Calu3 (cell line): ENCODE results near the gene LIN7C. TPM values are rescaled to one million over a fixed set of nuclear protein-coding genes. Genes with fewer than 3 reads are reported as not detected.

ENCODE experiments used
- BruUV-seq: library from RNA; stranded (reverse); fragments of 400-500 nt; replicated peaks from 2 replicates; lab custom pipeline; 2021; lab: Mats Ljungman, UMichigan
- CTCF ChIA-PET: fragments of 300-600 bp; sonication (Branson Sonifier 250); formaldehyde crosslinking; loops from one replicate; lab custom pipeline; 2022; ENCODE audit warnings: antibody characterized with exemption; lab: Charles Lee
- DNase-seq: peaks from one replicate; pipeline ENCODE4 v3.0.0; 2022
- H3K27ac Mint-ChIP-seq: one replicate; pipeline ENCODE4 v1.8.0; 2022; ENCODE audit warnings: mixed read lengths; ENCODE audit not compliant: unreplicated experiment
- H3K27me3 Mint-ChIP-seq: one replicate; pipeline ENCODE4 v1.8.0; 2022; ENCODE audit warnings: mixed read lengths; ENCODE audit not compliant: unreplicated experiment
- H3K36me3 Mint-ChIP-seq: one replicate; pipeline ENCODE4 v1.8.0; 2022; ENCODE audit warnings: mild to moderate bottlenecking, moderate library complexity, mixed read lengths; ENCODE audit not compliant: insufficient read depth, unreplicated experiment
- H3K4me1 Mint-ChIP-seq: one replicate; pipeline ENCODE4 v1.8.0; 2022; ENCODE audit warnings: mild to moderate bottlenecking, low read depth, mixed read lengths; ENCODE audit not compliant: unreplicated experiment
- H3K4me3 Mint-ChIP-seq: one replicate; pipeline ENCODE4 v1.8.0; 2022; ENCODE audit warnings: mild to moderate bottlenecking, low read depth, moderate library complexity, mixed read lengths; ENCODE audit not compliant: unreplicated experiment
- H3K9me3 Mint-ChIP-seq: one replicate; pipeline ENCODE4 v1.8.0; 2022; ENCODE audit warnings: low read depth, mixed read lengths; ENCODE audit not compliant: unreplicated experiment
- intact Hi-C: fragments of 100-400 bp; cut with micrococcal nuclease; formaldehyde crosslinking; loops from one replicate; pipeline ENCODE4 v1.10.0; 2022; ENCODE audit not compliant: unreplicated experiment
- total RNA-seq: library from RNA; stranded (reverse); gene quantifications from 2 replicates; pipeline ENCODE4 v1.2.3, GENCODE V29; 2022
- TF ChIP-seq, protein P1 (sequence below): fragments of 200-600 bp; IDR thresholded peaks from one replicate; pipeline ENCODE4 v1.8.0; 2022; ENCODE audit warnings: antibody characterized with exemption; ENCODE audit not compliant: unreplicated experiment

Gene LIN7C
- total RNA-seq, 1 experiment from 2014 or later: 43.7 TPM

DNA sequence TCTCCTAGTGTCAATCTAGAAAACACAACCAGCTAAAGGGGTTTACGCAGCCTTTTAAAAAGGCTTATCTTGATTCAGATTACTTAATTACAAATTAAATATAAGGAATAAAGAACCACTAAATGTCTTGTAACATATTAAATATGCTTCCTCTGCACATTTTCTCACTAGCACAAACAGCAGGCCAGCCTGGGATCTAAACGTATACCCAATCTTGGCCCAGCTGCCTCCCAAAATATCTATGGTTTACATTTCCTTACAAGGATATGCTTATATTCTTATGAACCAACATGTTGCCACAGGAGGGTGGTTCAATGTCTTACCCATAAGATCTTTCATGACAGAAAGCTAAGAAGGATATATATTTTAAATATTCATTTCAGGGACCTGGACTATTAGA, 41.7 kb downstream of the LIN7C start:
- Mint-ChIP-seq H3K27ac (peak overlapping the region; percentile 77), H3K27me3 (no peaks in the 10 kb centered on the region), H3K4me1 (peaks cover 43% of the 10 kb centered on the region), H3K4me3 (peak overlapping the region; percentile 54), H3K36me3 (peaks cover 15% of the 10 kb centered on the region), H3K9me3 (no peaks in the 10 kb centered on the region)
- intact Hi-C loops: loop anchor here (2.0 to 5.0 kb wide), 2 partner anchors 33 to 64 kb away; no protein-coding TSS in a partner anchor
- BruUV-seq: no TSS peak
- CTCF ChIA-PET: interaction anchor here (0.7 to 2.4 kb wide), 8 partner anchors 8 to 232 kb away, joined by 3 to 9 read pairs (median 4); partner anchors contain the start of genes CCDC34 and LGR4
- TF ChIP-seq, protein P1, sequence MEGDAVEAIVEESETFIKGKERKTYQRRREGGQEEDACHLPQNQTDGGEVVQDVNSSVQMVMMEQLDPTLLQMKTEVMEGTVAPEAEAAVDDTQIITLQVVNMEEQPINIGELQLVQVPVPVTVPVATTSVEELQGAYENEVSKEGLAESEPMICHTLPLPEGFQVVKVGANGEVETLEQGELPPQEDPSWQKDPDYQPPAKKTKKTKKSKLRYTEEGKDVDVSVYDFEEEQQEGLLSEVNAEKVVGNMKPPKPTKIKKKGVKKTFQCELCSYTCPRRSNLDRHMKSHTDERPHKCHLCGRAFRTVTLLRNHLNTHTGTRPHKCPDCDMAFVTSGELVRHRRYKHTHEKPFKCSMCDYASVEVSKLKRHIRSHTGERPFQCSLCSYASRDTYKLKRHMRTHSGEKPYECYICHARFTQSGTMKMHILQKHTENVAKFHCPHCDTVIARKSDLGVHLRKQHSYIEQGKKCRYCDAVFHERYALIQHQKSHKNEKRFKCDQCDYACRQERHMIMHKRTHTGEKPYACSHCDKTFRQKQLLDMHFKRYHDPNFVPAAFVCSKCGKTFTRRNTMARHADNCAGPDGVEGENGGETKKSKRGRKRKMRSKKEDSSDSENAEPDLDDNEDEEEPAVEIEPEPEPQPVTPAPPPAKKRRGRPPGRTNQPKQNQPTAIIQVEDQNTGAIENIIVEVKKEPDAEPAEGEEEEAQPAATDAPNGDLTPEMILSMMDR: no peak
- no peak for DNase-seq

GRCh38 chr11:27464289-27464696, 42.3 kb downstream of the LIN7C start:
- intact Hi-C loops: loop anchor here (2.0 kb wide), 1 partner anchor 63 kb away; no protein-coding TSS in a partner anchor
- TF ChIP-seq, protein P1: no peak
- CTCF ChIA-PET: interaction anchor here (0.5 to 2.4 kb wide), 8 partner anchors 8 to 297 kb away, joined by 3 to 9 read pairs (median 4); partner anchors contain the start of genes CCDC34 and LGR4
- DNase-seq: peak; percentile 36
- peaks cover 9% of the 10 kb centered on the region for H3K36me3 Mint-ChIP-seq
- BruUV-seq: no TSS peak
- peak overlapping the region; percentile 32 for H3K4me3 Mint-ChIP-seq
- no peaks in the 10 kb centered on the region for H3K27me3 Mint-ChIP-seq
- H3K4me1 Mint-ChIP-seq: peaks cover 39% of the 10 kb centered on the region
- H3K9me3 Mint-ChIP-seq: no peaks in the 10 kb centered on the region
- H3K27ac Mint-ChIP-seq: peak overlapping the region; percentile 77

GRCh38 chr11:27462543-27462942, 44.0 kb downstream of the LIN7C start:
- Mint-ChIP-seq H3K27me3 (no peaks in the 10 kb centered on the region), H3K9me3 (no peaks in the 10 kb centered on the region), H3K36me3 (no peaks in the 10 kb centered on the region), H3K4me1 (peaks cover 40% of the 10 kb centered on the region), H3K4me3 (no peak overlapping the region), H3K27ac (peak overlapping the region; percentile 13)
- intact Hi-C loops: no loop called here
- TF ChIP-seq, protein P1: no peak
- CTCF ChIA-PET: no interaction called here
- DNase-seq: no peak
- BruUV-seq: no TSS peak

DNA sequence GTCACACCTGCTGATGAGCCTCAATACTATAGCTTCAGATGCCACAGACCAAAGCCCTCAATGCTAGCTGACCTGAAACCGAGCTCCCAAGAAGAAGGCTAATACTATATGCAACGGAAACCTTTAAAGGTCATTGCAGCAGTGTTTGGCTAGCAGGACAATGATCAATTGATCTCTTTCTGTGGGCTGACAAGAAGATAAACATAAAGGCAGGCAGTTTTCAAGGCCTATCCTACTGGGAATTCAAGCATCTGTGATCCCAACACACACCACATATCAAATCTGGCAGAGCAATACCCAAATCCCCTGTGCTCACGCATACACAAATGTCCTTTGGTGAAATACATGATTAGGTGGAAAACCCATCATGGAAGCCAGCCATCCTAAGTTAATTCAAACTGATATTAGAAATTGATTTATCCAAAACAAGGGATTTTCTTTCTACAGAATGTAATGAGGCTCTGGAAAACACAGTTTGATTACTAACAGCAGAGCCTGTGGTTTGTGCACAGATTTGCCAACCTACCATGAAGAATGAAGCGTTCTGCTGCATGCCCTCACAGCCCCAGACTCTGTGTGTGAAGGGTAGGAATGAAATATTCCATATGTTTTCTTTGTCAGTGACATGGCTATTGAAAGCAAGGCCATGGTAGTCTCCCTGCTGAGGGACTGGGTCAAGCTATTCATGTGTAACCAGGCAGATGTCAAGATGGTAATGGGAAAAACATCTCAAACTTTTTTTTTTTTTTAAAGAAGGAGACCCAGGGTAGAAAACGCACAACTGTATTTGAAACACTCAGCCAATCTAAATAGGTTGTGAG, 46.2 kb downstream of the LIN7C start:
- H3K27ac Mint-ChIP-seq: no peak overlapping the region
- CTCF ChIA-PET: interaction anchor here (0.6 kb wide), 1 partner anchor 25 kb away, joined by 4 read pairs; no protein-coding TSS in a partner anchor
- intact Hi-C loops: no loop called here
- BruUV-seq: no TSS peak
- no peaks in the 10 kb centered on the region for H3K27me3 Mint-ChIP-seq
- H3K9me3 Mint-ChIP-seq: no peaks in the 10 kb centered on the region
- no peak overlapping the region for H3K4me3 Mint-ChIP-seq
- TF ChIP-seq, protein P1: no peak
- peaks cover 45% of the 10 kb centered on the region for H3K4me1 Mint-ChIP-seq
- H3K36me3 Mint-ChIP-seq: no peaks in the 10 kb centered on the region
- no peak for DNase-seq
